GM21786 (cell line): ENCODE results near the gene KRTAP5-7.
A peak's percentile ranks its signal among the peaks of the same experiment; 100 is the strongest.
"Not testable (repeated sequence)": the region's sequence is repeated elsewhere in the genome, so short reads cannot be mapped to it uniquely, and the experiment has no call there.

Experiments
- ATAC-seq: cut with Tn5 transposase; IDR thresholded peaks from one replicate; pipeline ENCODE4 v1.9.1; 2021; ENCODE audit not compliant: unreplicated experiment

The KRTAP5-7 gene

DNA sequence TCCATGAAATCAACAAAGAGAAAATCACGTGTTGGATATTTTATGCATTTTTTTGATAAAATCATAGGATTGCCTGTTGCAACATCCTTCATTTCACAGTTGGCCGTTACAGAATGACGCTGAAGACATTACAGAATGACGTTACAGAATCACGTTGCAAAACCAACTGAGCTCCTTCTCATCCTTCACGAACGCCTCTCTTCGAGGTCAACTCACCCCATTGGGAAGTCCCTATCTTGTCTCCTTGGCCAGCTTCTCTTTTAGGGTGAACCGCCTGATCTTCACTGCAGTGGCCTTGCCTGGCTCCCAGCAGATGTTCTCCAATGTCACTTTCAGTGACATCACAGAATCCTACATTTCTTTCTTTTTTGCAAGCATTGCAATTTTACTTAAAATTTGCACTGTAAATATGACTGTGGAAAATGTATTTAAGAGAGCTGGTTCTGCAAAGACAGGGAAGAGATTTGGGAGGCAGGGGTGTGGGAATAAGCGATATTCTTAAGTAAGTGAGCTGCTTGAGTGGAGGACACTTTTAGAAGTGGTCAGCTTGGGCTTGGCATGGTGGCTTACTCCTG is 5.1 kb downstream of the KRTAP5-7 start:
- no peak for ATAC-seq

DNA sequence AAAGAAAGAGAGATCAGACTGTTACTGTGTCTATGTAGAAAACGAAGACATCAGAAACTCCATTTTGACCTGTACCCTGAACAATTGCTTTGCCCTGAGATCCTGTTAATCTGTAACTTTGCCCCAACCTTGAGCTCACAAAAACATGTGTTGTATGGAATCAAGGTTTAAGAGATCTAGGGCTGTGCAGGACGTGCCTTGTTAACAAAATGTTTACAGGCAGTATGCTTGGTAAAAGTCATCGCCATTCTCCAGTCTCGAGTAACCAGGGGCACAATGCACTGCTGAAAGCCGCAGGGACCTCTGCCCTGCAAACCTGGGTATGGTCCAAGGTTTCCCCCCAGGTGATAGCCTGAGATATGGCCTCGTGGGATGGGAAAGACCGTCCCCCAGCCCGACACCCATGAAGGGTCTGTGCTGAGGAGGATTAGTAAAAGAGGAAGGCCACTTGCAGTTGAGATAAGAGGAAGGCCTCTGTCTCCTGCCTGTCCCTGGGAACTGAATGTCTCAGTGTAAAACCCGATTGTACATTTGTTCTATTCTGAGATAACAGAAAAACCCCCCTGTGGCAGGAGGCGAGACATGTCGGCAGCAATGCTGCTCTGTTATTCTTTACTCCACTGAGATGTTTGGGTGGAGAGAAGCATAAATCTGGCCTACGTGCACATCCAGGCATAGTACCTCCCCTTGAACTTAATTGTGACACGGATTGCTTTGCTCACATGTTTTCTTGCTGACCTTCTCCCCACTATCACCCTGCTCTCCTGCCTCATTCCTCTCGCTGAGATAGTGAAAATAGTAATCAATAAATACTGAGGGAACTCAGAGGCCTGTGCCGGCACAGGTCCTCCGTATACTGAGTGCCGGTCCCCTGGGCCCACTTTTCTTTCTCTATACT is 7.9 kb downstream of the KRTAP5-7 start:
- ATAC-seq = not testable (repeated sequence)

GRCh38 chr11:71535825-71536224 is 8.8 kb downstream of the KRTAP5-7 start:
- ATAC-seq = no peak

- no peak for ATAC-seq
These were observed 10.5 kb downstream of the KRTAP5-7 start for GRCh38 chr11:71537537-71537936.

GRCh38 chr11:71537977-71538665 is 11.1 kb downstream of the KRTAP5-7 start, which contains the start of gene KRTAP5-8:
Gene KRTAP5-8 (plus strand): TSS chr11:71538025. CDS start chr11:71538056, 31 bp downstream.
- ATAC-seq = not testable (repeated sequence)

DNA sequence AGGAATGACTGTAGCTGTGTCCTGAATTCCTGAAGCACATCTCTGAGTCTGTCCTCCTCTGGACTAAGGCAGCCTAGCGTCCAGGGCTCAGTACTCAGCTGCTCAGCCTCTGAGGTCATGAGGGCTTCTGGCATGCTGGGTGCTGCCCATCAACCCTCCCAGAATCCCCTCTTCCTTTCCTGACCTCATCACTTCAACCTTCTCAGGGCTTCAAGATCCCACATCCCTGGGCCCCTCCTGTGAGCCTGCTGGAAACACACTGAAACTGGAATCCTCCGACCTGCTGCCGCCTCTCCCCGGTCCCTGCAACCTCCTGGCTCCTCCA is 11.6 kb downstream of the KRTAP5-7 start:
- no peak for ATAC-seq

- ATAC-seq = no peak
These were observed 11.9 kb downstream of the KRTAP5-7 start for GRCh38 chr11:71539017-71539416.

DNA sequence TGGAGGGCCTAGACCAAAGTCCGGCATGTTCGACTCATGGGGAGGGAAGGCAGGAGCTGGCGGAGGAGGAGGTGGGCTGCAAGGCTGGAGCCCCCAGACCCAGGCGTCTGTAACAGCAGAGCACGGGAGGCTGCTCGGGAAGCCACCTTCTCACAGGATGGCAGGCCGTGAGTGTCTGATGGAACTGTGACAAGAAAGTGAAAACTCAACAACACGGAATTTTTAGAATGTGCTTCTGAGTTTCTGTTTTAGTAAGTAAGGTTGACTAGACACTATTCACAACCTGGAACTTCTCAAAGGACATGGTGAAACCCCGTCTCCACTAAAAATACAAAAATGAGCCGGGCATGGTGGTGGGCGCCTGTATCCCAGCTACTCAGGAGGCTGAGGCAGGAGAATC is 12.9 kb downstream of the KRTAP5-7 start:
- not testable (repeated sequence) for ATAC-seq

DNA sequence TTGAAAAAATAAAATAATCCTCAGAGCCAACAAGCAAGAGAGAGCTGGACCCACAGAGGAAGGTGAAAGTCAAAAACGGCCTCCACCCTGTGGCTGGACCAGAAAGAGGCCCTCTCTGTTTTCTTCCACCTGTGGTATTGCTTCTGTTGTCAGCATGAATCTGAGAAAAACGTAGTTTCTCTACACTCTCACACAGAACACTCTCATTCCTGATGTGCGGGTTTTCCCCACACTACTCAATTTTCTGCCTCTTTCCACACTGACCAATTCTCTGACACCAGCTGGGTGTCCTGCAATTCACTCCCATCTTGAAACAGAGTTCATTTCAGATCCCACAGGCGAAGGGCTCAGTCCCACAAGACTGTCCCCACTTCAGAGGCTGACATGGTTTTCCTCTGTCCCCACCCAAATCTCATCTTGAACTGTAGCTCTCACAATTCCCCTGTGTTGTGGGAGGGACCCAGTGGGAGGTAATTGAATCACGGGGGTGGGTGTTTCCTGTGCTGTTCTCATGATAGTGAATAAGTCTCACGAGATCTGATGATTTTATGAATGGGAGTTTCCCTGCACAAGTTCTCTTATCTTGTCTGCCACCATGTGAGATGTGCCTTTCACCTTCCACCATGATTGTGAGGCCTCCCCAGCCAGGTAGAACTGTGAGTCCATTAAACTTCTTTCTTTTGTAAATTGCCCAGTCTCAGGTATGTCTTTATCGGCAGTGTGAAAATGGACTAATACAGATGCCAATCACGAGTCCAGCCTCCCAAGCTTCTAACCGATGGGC is 13.6 kb downstream of the KRTAP5-7 start:
- ATAC-seq = peak; percentile 83

GRCh38 chr11:71542382-71542781 is 15.3 kb downstream of the KRTAP5-7 start:
- ATAC-seq = no peak

DNA sequence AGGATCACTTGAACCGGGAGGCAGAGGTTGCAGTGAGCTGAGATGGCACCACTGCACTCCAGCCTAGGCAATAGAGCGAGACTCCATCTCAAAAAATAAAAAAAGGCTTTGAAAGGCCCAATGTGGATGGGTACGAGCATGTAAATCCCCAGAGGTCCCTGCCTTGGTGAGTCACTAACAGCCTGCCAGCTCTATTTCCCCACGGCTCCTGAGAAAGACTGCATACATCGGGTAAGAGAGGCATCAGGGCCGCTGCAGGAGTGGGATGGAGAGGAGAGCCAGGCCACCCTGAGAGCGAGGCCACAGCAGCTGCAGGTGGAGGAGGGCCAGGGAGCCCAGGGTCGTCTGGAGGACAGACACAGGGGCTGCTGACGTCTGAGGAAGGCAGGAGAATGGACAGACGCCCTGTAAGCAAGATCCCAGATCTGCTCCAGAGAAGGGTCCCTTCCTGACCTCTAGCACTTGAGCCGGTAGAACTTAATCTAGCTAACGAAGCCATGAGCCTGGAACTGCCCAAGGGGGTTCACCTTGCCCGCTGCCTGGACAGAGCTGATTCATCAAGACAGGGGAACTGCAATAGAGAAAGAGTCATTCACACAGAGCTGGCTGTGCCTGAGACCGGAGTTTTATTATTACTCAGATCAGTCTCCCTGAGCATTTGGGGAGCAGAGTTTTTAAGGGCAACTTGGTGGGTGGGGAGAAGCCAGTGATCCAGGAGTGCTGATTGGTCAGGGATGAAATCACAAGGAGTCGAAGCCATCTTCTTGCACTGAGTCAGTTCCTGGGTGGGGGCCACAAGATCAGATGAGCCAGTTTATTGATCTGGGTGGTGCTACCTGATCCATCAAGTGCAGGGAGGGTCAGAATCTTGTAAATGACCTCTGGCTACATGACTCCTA is 16.1 kb downstream of the KRTAP5-7 start:
- no peak for ATAC-seq

GRCh38 chr11:71543866-71544265 is 16.8 kb downstream of the KRTAP5-7 start:
- no peak for ATAC-seq

GRCh38 chr11:71544525-71545214 is 17.6 kb downstream of the KRTAP5-7 start:
- ATAC-seq = no peak

DNA sequence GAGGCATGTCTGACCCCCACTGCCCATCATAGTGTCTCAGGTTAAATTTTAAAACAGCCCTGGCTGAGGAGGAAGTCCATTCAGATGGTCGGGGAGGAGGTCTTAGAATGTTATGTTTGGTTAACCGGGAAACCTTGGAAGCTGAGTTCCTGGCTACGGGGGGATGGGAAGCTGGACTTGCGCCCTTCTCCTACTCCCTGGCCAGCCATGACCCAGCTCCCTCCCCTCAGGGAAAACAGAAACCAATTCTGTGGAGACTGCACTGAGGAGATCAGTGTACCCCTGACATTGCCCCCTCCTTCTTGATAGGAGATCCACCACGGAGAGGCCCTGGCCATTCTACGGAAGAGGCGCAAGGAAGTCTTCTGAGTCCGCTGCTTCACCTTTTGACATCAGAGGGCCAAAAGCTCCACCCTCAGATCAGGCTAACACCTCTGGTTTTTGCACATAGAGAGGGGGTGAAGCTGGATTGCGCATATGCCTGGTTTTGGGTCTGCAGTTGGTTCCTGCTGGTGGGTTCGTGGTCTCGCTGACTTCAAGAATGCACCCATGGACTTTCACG is 18.4 kb downstream of the KRTAP5-7 start:
- no peak for ATAC-seq

DNA sequence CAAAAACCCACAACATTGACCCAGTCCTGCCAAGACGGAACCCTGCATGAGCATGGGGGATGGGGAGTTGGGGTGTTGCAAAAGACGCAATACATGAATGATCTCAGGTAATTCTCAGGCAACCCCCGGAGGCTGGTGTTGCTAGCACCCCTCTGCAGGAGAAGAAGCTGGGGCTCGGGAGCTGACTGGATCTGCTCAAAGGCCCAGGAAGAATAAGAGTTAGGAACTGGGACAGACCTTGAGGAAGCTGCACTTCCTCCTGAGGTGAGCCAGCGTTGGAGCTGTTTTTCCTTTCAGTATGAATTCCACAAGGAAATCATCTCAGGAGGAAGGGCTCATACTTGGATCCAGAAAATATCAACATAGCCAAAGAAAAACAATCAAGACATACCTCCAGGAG is 21.1 kb downstream of the KRTAP5-7 start, which contains the start of gene KRTAP5-9:
Gene KRTAP5-9 (plus strand): TSS at position 301 of the 400 bp plus-strand sequence. CDS start 238 bp downstream, outside the sequence.
- no peak for ATAC-seq

GRCh38 chr11:71548716-71549151 is 21.7 kb downstream of the KRTAP5-7 start:
- no peak for ATAC-seq

GRCh38 chr11:71551711-71552110 is 24.6 kb downstream of the KRTAP5-7 start:
- ATAC-seq = no peak

DNA sequence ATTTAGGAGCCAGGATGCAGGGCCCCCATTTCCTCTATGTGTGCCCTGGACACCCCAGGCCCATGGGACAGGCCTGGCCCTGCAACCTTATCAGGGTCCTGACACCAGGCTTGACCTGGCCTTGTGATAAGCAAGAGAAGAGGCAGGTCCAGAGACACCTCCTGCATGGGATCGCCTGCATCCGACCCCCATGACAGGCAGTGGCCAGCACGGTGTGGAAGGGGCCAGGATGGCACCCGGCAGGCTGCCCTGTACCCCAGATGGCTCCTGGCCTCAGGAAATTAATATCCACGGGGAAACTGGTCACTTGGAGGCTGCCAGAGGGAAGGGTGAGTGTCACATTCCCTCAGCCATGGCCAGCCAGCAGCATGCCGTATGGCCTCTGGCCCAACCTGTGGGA is 27.9 kb downstream of the KRTAP5-7 start:
- ATAC-seq = no peak

- ATAC-seq = no peak
These were observed 28.4 kb downstream of the KRTAP5-7 start for GRCh38 chr11:71555508-71555907.
